SK-N-SH (cell line): ENCODE measurements around the gene CRYBG3. TPM values are rescaled to one million over a fixed set of nuclear protein-coding genes. Genes with fewer than 3 reads are reported as not detected.

Source experiments
- CTCF ChIA-PET: fragments of 300-600, 350-600 bp; formaldehyde crosslinking; extraction: SDS; loops from one replicate; lab custom pipeline; 2021; lab: Yijun Ruan, JAX
- POLR2A ChIA-PET: fragments of 350-600 bp; sonication (Branson Sonifier 250); formaldehyde crosslinking; extraction: SDS; loops from one replicate; lab custom pipeline; 2020; ENCODE audit warnings: antibody characterized with exemption, inconsistent platforms; lab: Yijun Ruan, JAX
- DNase-seq: peaks from one replicate; pipeline ENCODE4 v3.0.0; 2012
- H2AFZ ChIP-seq: fragments of 200-600 bp; sonication (generic); 2 replicates; pipeline ENCODE4 v1.8.1; 2016; ENCODE audit warnings: antibody characterized with exemption, mild to moderate bottlenecking, low read depth
- H3F3A ChIP-seq: fragments of 200-600 bp; sonication (generic); replicated peaks from 2 replicates; pipeline ENCODE3; 2016; ENCODE audit warnings: antibody characterized with exemption, mild to moderate bottlenecking; ENCODE audit not compliant: insufficient read depth
- H3K27ac ChIP-seq, 2 experiments: fragments of 200-500 bp in 1 of 2; fragments of 200-600 bp in 1 of 2; sonication (Bioruptor generic) in 1 of 2; sonication (generic), shearing (Covaris generic) in 1 of 2; 2 replicates each; pipeline versions ENCODE4 v1.5.1 to v1.6.1; 2014 to 2016; ENCODE audit warnings: low read depth in 2 of 2, inconsistent platforms in 1 of 2, low read length in 1 of 2, mild to moderate bottlenecking in 1 of 2, mixed read lengths in 1 of 2
- H3K27me3 ChIP-seq: fragments of 200-600 bp; sonication (generic), shearing (Covaris generic); 2 replicates; pipeline ENCODE4 v1.6.1; 2016; ENCODE audit warnings: mixed run types; ENCODE audit not compliant: insufficient read depth
- H3K36me3 ChIP-seq, 2 experiments: fragments of 200-500 bp in 1 of 2; fragments of 200-600 bp in 1 of 2; sonication (Bioruptor generic) in 1 of 2; sonication (generic) in 1 of 2; replicated peaks in 1 of 2; 2 replicates each; pipeline versions ENCODE3 to v1.5.1; 2014 to 2016; ENCODE audit warnings: low read length in 1 of 2, mild to moderate bottlenecking in 1 of 2; ENCODE audit not compliant: insufficient read depth in 2 of 2, control insufficient read depth in 1 of 2
- H3K4me1 ChIP-seq, 2 experiments: fragments of 200-500 bp in 1 of 2; fragments of 200-600 bp in 1 of 2; sonication (Bioruptor generic) in 1 of 2; sonication (generic), shearing (Covaris generic) in 1 of 2; 2 replicates each; pipeline versions ENCODE4 v1.5.1 to v1.6.1; 2014 to 2016; ENCODE audit warnings: low read depth in 1 of 2, low read length in 1 of 2, mixed run types in 1 of 2; ENCODE audit not compliant: insufficient read depth in 2 of 2, control insufficient read depth in 1 of 2
- H3K4me2 ChIP-seq: fragments of 200-600 bp; sonication (generic), shearing (Covaris generic); 2 replicates; pipeline ENCODE4 v1.6.1; 2017; ENCODE audit warnings: mixed run types
- H3K4me3 ChIP-seq, 2 experiments: fragments of 200-500 bp in 1 of 2; fragments of 200-600 bp in 1 of 2; sonication (Bioruptor generic) in 1 of 2; sonication (generic), shearing (Covaris generic) in 1 of 2; 2 replicates each; pipeline versions ENCODE4 v1.5.1 to v1.8.1; 2014 to 2016; ENCODE audit warnings: low read depth in 2 of 2, inconsistent platforms in 1 of 2, low read length in 1 of 2, mild to moderate bottlenecking in 1 of 2, mixed read lengths in 1 of 2, moderate library complexity in 1 of 2
- H3K79me2 ChIP-seq: fragments of 200-600 bp; sonication (generic); 2 replicates; pipeline ENCODE4 v1.8.1; 2017; ENCODE audit warnings: mild to moderate bottlenecking; ENCODE audit not compliant: insufficient read depth
- H3K9ac ChIP-seq: fragments of 200-600 bp; sonication (generic); 2 replicates; pipeline ENCODE4 v1.6.1; 2017; ENCODE audit warnings: mixed run types
- H3K9me2 ChIP-seq: fragments of 200-600 bp; sonication (generic); 2 replicates; pipeline ENCODE4 v1.6.1; 2017; ENCODE audit warnings: mixed run types
- H3K9me3 ChIP-seq: fragments of 200-600 bp; sonication (generic); 2 replicates; pipeline ENCODE4 v1.6.1; 2017; ENCODE audit warnings: mixed run types, mild to moderate bottlenecking, moderate library complexity
- H4K20me1 ChIP-seq: fragments of 200-600 bp; sonication (generic); 2 replicates; pipeline ENCODE4 v1.6.1; 2017; ENCODE audit warnings: mild to moderate bottlenecking, mixed run types; ENCODE audit not compliant: insufficient read depth
- EZH2phosphoT487 ChIP-seq: fragments of 200-600 bp; sonication (generic); IDR thresholded peaks from 2 replicates; pipeline ENCODE4 v1.6.1; 2017; ENCODE audit warnings: low read depth, mixed run types, mild to moderate bottlenecking, antibody characterized with exemption, moderate library complexity, borderline replicate concordance
- FOXJ3 ChIP-seq: sonication (generic); formaldehyde crosslinking; IDR thresholded peaks from 2 replicates; pipeline ENCODE4 v1.5.1; 2020; ENCODE audit warnings: mild to moderate bottlenecking, missing genetic modification reagents
- FOXM1 ChIP-seq: IDR thresholded peaks from 2 replicates; pipeline ENCODE4 v1.4.0; 2012; ENCODE audit warnings: low read depth, mild to moderate bottlenecking
- JUND ChIP-seq: IDR thresholded peaks from 2 replicates; pipeline ENCODE4 v1.4.0; 2012
- MEF2A ChIP-seq: IDR thresholded peaks from 2 replicates; pipeline ENCODE4 v1.4.0; 2012; ENCODE audit warnings: low read depth, borderline replicate concordance
- NRF1 ChIP-seq: IDR thresholded peaks from 2 replicates; pipeline ENCODE4 v1.6.1; 2012; ENCODE audit warnings: low read depth, mild to moderate bottlenecking, low read length
- POLR2AphosphoS5 ChIP-seq: IDR thresholded peaks from 2 replicates; pipeline ENCODE4 v1.6.1; 2012; ENCODE audit warnings: low read depth, low read length
- RCOR1 ChIP-seq: fragments of 150-350 bp; IDR thresholded peaks from 2 replicates; pipeline ENCODE4 v1.6.1; 2017; ENCODE audit warnings: antibody characterized with exemption, low read length
- RFX5 ChIP-seq: IDR thresholded peaks from 2 replicates; pipeline ENCODE4 v1.6.1; 2012; ENCODE audit warnings: mild to moderate bottlenecking, improper control_type of control experiment, low read length
- RXRA ChIP-seq: IDR thresholded peaks from 2 replicates; pipeline ENCODE4 v1.4.0; 2012; ENCODE audit warnings: low read depth, mild to moderate bottlenecking, borderline replicate concordance
- SIN3A ChIP-seq: IDR thresholded peaks from 2 replicates; pipeline ENCODE4 v1.6.1; 2012; ENCODE audit warnings: low read depth, mild to moderate bottlenecking, low read length, moderate library complexity, borderline replicate concordance
- TCF12 ChIP-seq: IDR thresholded peaks from 2 replicates; pipeline ENCODE4 v1.4.0; 2012
- YY1 ChIP-seq: IDR thresholded peaks from 2 replicates; pipeline ENCODE4 v1.4.0; 2012; ENCODE audit warnings: low read depth, mild to moderate bottlenecking
- WGBS: methylation state at CpG from one replicate; pipeline ENCODE4 v1.1.6; 2017; ENCODE audit warnings: low lambda C conversion rate; 5-methylcytosine and 5-hydroxymethylcytosine counted together
- polyA plus RNA-seq, 3 experiments: library from polyadenylated mRNA; depleted of rRNA; stranded (reverse); fragments of >200 nt; gene quantifications; 2 replicates each; pipeline ENCODE4 v1.2.3, GENCODE V29; 2012
- TF ChIP-seq, protein P1 (sequence below): IDR thresholded peaks from 2 replicates; pipeline ENCODE4 v1.4.0; 2012; ENCODE audit warnings: low read depth, borderline replicate concordance
- TF ChIP-seq, protein P2 (sequence below): IDR thresholded peaks from 2 replicates; pipeline ENCODE4 v1.6.1; 2012; ENCODE audit warnings: mild to moderate bottlenecking, low read depth, low read length, moderate library complexity
- TF ChIP-seq, protein P3 (sequence below): fragments of 200-600 bp; sonication (generic); IDR thresholded peaks from 2 replicates; pipeline ENCODE4 v1.6.1; 2017; ENCODE audit warnings: antibody characterized with exemption, mild to moderate bottlenecking, moderate library complexity
- TF ChIP-seq, protein P4 (sequence below): IDR thresholded peaks from 2 replicates; pipeline ENCODE4 v1.4.0; 2012; ENCODE audit warnings: low read depth, borderline replicate concordance
- TF ChIP-seq, protein P5 (sequence below): fragments of 150-350 bp; IDR thresholded peaks from 2 replicates; pipeline ENCODE4 v1.6.1; 2016; ENCODE audit warnings: mild to moderate bottlenecking, low read depth, low read length

Gene CRYBG3
- polyA plus RNA-seq, 1 of the 3 experiments (the other 2 are of a cell fraction): 2.4 TPM

DNA sequence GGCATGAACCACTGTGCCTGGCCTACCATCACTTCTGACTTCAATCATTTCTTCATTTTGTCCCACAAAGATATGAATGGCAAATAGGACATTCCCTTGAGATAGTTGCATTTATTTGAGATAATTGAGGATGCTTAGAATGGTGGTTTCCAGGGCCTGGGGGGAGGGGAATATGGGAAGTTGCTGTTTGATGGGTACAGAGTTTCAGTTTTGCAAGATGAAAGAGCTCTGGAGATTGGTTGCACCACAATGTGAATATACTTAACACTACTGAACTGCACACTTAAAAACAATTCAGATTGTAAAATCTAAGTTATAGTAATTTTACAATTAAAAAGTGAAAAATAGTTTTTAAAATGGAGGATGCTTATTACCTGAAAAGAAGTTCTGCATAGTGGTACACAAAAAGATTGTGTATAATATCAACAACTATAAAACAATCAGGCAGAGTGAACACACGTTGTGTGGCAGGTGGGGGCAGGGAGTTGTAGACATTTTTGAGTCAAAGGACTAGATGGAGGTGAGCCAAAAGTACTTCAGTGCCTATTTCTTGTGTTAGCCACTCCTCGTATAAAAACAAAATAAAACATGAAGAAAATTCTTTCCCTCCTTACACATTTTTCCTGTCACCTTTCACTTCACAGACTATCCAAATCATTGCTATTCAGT lies 168.9 kb downstream of the CRYBG3 start:
- POLR2A ChIA-PET: no interaction called here
- no peak overlapping the region for H3K4me3 ChIP-seq
- no peaks in the 10 kb centered on the region for H3K27me3 ChIP-seq
- 42% methylated on average over 2 of the region's 2 CpGs for WGBS
- H3K79me2 ChIP-seq: no peaks in the 10 kb centered on the region
- TF ChIP-seq, protein P1, sequence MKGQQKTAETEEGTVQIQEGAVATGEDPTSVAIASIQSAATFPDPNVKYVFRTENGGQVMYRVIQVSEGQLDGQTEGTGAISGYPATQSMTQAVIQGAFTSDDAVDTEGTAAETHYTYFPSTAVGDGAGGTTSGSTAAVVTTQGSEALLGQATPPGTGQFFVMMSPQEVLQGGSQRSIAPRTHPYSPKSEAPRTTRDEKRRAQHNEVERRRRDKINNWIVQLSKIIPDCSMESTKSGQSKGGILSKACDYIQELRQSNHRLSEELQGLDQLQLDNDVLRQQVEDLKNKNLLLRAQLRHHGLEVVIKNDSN: no peak
- TF ChIP-seq RCOR1: no peak
- no peaks in the 10 kb centered on the region for H3K4me1 ChIP-seq
- no peaks in the 10 kb centered on the region for H3K9me3 ChIP-seq
- no peak overlapping the region for H3K4me2 ChIP-seq
- no peaks in the 10 kb centered on the region for H3K9me2 ChIP-seq
- DNase-seq: no peak
- H4K20me1 ChIP-seq: no peaks in the 10 kb centered on the region
- H3K36me3 ChIP-seq: no peaks in the 10 kb centered on the region
- CTCF ChIA-PET: no interaction called here
- H3K27ac ChIP-seq: no peak overlapping the region
- H3K9ac ChIP-seq: no peak overlapping the region
- H3F3A ChIP-seq: no peaks in the 10 kb centered on the region
- H2AFZ ChIP-seq: no peak overlapping the region

DNA sequence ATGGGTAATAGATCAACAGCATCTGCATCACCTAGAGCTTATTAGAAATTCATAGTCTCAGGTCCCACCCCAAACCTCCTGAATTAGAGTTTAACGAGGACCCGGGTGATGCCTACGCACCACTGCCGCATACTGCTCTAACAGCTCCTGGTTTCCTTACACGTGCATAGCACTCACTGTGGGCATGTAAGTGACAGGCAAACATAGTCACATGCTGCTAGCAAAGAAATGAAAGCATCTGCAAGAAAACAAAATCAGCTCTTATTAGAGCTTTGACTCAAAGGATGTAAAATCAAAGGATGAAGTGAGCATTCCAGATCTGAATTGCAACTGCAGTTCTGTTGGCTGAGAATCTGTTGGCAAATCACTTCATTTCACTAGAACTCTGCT lies 169.5 kb downstream of the CRYBG3 start:
- no peak for TF ChIP-seq RXRA
- no peak for TF ChIP-seq POLR2AphosphoS5
- TF ChIP-seq, protein P2, sequence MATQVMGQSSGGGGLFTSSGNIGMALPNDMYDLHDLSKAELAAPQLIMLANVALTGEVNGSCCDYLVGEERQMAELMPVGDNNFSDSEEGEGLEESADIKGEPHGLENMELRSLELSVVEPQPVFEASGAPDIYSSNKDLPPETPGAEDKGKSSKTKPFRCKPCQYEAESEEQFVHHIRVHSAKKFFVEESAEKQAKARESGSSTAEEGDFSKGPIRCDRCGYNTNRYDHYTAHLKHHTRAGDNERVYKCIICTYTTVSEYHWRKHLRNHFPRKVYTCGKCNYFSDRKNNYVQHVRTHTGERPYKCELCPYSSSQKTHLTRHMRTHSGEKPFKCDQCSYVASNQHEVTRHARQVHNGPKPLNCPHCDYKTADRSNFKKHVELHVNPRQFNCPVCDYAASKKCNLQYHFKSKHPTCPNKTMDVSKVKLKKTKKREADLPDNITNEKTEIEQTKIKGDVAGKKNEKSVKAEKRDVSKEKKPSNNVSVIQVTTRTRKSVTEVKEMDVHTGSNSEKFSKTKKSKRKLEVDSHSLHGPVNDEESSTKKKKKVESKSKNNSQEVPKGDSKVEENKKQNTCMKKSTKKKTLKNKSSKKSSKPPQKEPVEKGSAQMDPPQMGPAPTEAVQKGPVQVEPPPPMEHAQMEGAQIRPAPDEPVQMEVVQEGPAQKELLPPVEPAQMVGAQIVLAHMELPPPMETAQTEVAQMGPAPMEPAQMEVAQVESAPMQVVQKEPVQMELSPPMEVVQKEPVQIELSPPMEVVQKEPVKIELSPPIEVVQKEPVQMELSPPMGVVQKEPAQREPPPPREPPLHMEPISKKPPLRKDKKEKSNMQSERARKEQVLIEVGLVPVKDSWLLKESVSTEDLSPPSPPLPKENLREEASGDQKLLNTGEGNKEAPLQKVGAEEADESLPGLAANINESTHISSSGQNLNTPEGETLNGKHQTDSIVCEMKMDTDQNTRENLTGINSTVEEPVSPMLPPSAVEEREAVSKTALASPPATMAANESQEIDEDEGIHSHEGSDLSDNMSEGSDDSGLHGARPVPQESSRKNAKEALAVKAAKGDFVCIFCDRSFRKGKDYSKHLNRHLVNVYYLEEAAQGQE: no peak
- TF ChIP-seq SIN3A: no peak
- no peak for TF ChIP-seq JUND
- TF ChIP-seq RCOR1: no peak
- no peak for TF ChIP-seq NRF1
- no peak for TF ChIP-seq TCF12
- TF ChIP-seq, protein P3, sequence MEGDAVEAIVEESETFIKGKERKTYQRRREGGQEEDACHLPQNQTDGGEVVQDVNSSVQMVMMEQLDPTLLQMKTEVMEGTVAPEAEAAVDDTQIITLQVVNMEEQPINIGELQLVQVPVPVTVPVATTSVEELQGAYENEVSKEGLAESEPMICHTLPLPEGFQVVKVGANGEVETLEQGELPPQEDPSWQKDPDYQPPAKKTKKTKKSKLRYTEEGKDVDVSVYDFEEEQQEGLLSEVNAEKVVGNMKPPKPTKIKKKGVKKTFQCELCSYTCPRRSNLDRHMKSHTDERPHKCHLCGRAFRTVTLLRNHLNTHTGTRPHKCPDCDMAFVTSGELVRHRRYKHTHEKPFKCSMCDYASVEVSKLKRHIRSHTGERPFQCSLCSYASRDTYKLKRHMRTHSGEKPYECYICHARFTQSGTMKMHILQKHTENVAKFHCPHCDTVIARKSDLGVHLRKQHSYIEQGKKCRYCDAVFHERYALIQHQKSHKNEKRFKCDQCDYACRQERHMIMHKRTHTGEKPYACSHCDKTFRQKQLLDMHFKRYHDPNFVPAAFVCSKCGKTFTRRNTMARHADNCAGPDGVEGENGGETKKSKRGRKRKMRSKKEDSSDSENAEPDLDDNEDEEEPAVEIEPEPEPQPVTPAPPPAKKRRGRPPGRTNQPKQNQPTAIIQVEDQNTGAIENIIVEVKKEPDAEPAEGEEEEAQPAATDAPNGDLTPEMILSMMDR: no peak
- no peak for TF ChIP-seq FOXJ3
- TF ChIP-seq, protein P4, sequence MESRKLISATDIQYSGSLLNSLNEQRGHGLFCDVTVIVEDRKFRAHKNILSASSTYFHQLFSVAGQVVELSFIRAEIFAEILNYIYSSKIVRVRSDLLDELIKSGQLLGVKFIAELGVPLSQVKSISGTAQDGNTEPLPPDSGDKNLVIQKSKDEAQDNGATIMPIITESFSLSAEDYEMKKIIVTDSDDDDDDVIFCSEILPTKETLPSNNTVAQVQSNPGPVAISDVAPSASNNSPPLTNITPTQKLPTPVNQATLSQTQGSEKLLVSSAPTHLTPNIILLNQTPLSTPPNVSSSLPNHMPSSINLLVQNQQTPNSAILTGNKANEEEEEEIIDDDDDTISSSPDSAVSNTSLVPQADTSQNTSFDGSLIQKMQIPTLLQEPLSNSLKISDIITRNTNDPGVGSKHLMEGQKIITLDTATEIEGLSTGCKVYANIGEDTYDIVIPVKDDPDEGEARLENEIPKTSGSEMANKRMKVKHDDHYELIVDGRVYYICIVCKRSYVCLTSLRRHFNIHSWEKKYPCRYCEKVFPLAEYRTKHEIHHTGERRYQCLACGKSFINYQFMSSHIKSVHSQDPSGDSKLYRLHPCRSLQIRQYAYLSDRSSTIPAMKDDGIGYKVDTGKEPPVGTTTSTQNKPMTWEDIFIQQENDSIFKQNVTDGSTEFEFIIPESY: no peak
- TF ChIP-seq FOXM1: no peak
- TF ChIP-seq RFX5: no peak
- TF ChIP-seq YY1: no peak
- no peak for TF ChIP-seq MEF2A
- TF ChIP-seq, protein P5, sequence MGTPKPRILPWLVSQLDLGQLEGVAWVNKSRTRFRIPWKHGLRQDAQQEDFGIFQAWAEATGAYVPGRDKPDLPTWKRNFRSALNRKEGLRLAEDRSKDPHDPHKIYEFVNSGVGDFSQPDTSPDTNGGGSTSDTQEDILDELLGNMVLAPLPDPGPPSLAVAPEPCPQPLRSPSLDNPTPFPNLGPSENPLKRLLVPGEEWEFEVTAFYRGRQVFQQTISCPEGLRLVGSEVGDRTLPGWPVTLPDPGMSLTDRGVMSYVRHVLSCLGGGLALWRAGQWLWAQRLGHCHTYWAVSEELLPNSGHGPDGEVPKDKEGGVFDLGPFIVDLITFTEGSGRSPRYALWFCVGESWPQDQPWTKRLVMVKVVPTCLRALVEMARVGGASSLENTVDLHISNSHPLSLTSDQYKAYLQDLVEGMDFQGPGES: no peak
- no peak for TF ChIP-seq EZH2phosphoT487
- Histone ChIP-seq H3K9ac (no peak overlapping the region), H4K20me1 (no peaks in the 10 kb centered on the region), H3K27ac (no peak overlapping the region), H3K9me3 (no peaks in the 10 kb centered on the region), H3K4me3 (no peak overlapping the region), H3K79me2 (no peaks in the 10 kb centered on the region), H2AFZ (no peak overlapping the region), H3K4me1 (no peaks in the 10 kb centered on the region), H3K4me2 (no peak overlapping the region), H3K9me2 (no peaks in the 10 kb centered on the region), H3K36me3 (no peaks in the 10 kb centered on the region), H3K27me3 (no peaks in the 10 kb centered on the region), H3F3A (no peaks in the 10 kb centered on the region)
- WGBS: 58% methylated on average over 5 of the region's 5 CpGs
- POLR2A ChIA-PET: no interaction called here
- no peak for DNase-seq
- CTCF ChIA-PET: no interaction called here
